ENCODE data around the gene CSRP3.
"Not testable (repeated sequence)": the region's sequence is repeated elsewhere in the genome, so short reads cannot be mapped to it uniquely, and the experiment has no call there.

The CSRP3 gene

GRCh38 chr11:19185516-19186052 lies 16.2 kb downstream of the CSRP3 start:
- no peak for DNase-seq (ENCODE audit: low read depth)

DNA sequence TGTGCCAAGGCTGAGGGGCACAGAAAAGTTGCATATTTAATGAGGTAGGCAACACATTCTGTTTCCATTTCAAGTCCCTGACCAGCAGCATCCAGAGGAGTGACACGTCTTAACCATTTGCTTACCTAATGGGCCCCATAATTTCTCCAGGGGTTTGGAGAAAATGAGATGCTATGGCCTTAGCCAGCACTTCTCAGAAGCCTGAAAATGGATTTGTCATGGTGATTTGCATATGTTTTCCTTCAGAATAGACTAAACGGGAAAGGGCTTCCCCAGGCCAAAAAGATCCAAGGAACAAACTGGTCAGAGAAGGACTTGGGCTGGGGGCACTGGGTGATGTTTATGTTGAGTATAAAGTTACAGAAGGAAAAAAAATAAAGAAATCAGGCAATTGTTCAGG lies 16.7 kb downstream of the CSRP3 start:
- no peak for DNase-seq (ENCODE audit: low read depth)

DNA sequence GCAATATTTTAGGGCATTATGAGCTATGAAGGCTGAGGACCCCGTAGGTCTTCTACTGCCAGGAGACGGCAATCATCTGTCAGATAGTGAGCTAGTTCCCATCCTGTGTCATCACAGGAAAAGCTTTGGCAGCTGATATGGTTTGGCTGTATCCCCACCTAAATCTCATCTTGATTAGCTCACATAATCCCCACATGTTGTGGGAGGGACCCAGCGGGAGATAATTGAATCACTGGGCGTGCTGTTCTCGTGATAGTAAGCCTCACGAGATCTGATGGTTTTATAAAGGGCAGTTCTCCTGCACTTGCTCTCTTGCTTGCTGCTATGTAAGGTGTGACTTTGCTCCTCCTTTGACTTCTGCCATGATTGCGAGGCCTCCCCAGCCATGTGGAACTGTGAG lies 18.1 kb downstream of the CSRP3 start:
- DNase-seq (ENCODE audit: low read depth), result no peak

GRCh38 chr11:19181531-19182261 lies 20.1 kb downstream of the CSRP3 start:
- DNase-seq (ENCODE audit: low read depth), result no peak

DNA sequence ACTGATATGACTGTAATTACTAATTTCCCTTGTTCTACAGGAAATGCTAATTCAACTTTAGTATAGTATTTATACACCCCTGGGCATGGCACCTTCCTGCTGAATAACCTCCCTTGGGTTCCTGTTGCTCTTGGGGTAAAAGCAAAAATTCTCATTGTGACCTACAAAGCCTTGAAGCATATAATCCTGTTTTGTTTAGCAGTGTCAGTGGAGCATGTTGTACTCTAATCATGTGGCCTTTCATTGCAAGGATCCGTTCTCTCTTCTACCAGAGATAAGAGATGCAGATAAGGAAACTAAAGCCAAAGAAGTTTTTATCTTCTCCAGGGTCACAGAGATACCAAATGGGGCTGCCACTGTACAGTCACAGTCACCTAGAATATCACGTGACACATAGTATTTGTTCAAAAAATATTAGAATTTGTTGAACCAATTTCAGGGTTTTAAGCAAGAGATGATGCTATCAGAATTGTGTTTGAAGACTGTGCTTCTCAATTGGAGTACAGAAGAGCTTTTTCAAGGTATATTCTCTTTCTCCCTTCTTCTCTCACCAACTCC lies 25.1 kb downstream of the CSRP3 start:
- no peak for DNase-seq (ENCODE audit: low read depth)

GRCh38 chr11:19173964-19174638 lies 27.7 kb downstream of the CSRP3 start:
- DNase-seq (ENCODE audit: low read depth), result peak; percentile 6

GRCh38 chr11:19173004-19173689 lies 28.6 kb downstream of the CSRP3 start:
- no peak for DNase-seq (ENCODE audit: low read depth)

DNA sequence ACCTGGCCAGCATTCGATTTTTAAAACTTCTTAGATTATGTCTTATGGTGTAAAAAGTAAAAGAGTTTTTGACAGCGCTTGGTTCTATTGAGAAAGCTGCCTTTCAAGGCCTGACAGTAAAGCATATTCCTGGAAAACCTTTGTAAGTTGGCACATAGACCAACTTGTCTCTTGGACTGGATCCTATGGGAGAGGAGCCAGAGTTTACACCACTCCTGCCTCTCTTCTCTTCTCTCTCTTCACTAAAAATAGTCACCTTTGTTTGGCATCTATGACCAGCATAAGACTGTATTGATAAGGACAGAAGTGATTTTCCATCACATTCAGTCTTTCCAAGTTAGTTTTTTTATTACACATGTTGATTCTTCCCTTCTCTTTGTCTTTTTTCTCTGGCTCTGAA lies 33.7 kb downstream of the CSRP3 start:
- DNase-seq (ENCODE audit: low read depth), result no peak

GRCh38 chr11:19164881-19165280 lies 36.9 kb downstream of the CSRP3 start:
- DNase-seq (ENCODE audit: low read depth), result no peak

DNA sequence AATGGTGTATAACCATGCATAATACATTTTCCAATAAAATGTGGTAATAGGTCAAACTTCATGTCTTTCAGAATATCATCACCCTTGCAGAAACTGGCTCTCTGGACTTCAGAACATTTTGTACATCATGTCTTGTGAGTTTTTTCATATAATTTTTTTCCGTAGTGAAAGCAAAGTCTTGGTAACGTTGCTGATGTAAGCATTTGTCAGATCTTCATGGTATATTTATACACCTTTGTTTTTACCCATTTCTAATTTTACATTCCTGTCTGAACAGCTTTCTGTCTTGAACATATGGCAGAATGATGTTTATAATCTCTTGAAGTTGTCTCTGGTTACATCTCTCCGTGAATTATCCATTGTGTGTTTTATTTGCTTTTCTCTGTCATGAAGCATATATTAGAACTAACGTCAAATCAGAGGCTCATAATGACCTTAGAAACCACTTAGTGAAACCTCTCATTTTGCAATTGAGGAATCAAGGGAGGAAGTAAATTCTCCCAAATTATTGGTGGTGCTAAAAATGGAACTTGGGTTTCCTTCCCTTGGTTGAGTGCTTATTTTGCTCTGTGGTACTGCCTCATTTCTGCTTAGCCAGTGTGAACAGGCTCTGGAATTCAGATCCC lies 37.4 kb downstream of the CSRP3 start:
- DNase-seq (ENCODE audit: low read depth), result no peak

DNA sequence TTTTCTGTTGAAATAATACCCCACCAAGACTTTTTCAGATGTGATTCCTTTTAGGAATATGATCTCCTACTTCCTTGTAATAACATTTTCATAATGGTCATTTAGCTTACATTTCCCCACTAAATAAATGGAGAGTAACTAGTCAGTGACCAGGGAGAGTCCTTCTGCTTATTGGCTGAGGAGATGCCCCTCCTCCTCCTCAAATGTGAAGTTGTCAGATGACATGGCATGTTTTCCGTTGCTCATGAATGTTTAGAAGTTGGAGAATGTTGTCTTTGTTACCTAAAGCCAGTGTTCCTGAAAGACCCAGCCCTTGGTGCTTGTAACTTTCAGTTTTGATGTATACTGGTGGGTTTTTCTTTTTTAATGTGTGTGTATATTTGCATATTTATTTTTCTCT lies 38.2 kb downstream of the CSRP3 start:
- no peak for DNase-seq (ENCODE audit: low read depth)

DNA sequence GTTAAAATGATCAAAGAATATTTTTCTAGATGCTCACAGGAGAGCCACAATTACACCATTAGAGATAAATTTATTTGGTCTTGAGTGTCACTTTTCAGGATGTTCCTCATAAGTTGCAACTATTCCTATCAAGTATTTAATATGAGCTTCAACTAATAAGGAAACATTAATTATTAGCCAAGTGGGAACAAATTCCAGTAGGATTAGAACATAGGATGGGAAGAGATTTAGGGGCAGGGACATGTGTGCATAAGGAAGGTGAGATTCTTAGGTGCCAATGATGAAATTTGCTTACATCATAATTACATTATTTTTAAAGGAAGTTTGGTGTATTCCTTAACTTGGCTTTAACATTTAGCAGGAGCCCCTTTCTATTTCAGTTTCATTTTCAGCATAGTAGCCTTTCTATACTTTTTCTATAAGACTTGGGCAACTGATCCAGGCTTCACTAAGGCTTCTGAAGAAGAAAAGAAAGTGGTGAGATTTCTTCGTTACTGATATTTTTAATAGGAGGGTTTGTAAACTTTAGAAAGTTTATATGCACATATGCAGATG lies 38.8 kb downstream of the CSRP3 start:
- no peak for DNase-seq (ENCODE audit: low read depth)

DNA sequence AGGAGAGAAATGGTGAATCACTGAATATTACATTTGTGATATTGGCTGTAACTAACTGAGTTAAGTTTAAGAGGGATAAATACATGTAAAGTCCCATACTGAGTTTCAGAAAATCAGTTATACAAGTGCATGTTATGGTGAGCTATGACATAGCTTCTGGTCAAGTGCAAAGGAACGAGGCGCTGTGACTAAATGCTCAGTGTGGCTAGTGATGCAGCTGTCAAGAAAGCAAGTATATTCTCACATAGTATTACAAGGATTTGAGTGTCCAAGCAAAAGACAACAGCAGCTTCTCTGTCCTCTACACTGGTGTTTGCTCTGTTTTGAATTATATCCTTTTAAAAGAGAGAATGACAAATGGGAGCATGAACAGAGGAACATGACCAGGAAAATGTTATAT lies 40.1 kb downstream of the CSRP3 start:
- no peak for DNase-seq (ENCODE audit: low read depth)

- peak; percentile 5 for DNase-seq (ENCODE audit: low read depth)
Observed at GRCh38 chr11:19160847-19161246, 40.9 kb downstream of the CSRP3 start.

- DNase-seq (ENCODE audit: low read depth), result no peak
Observed at GRCh38 chr11:19156892-19157291, 44.9 kb downstream of the CSRP3 start.

DNA sequence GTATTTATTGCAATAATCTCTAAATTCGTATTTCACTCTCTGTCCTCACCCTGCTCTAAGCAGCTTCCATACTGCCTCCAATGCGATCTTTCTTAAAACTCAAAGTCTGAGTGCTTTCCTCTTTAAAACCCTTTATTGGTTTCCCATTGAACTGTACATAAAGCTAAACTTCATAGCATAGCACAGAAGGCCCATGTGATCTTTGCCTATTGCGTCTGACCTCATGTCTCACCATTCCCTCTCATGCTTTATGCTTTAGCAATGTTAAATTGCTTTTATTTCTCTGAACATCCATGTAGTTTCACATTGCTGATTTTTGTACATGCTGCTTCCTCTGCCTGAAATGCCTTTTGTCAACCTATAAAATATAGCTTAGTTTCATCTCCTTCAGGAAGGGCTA lies 56.5 kb downstream of the CSRP3 start:
- DNase-seq (ENCODE audit: low read depth), result no peak

GRCh38 chr11:19136884-19137283 lies 64.9 kb downstream of the CSRP3 start:
- not testable (repeated sequence) for DNase-seq (ENCODE audit: low read depth)

- no peak for DNase-seq (ENCODE audit: low read depth)
Observed at GRCh38 chr11:19134004-19134403, 67.8 kb downstream of the CSRP3 start.
